ENCODE measurements around the gene HOXD4.

HOXD4 gene

DNA sequence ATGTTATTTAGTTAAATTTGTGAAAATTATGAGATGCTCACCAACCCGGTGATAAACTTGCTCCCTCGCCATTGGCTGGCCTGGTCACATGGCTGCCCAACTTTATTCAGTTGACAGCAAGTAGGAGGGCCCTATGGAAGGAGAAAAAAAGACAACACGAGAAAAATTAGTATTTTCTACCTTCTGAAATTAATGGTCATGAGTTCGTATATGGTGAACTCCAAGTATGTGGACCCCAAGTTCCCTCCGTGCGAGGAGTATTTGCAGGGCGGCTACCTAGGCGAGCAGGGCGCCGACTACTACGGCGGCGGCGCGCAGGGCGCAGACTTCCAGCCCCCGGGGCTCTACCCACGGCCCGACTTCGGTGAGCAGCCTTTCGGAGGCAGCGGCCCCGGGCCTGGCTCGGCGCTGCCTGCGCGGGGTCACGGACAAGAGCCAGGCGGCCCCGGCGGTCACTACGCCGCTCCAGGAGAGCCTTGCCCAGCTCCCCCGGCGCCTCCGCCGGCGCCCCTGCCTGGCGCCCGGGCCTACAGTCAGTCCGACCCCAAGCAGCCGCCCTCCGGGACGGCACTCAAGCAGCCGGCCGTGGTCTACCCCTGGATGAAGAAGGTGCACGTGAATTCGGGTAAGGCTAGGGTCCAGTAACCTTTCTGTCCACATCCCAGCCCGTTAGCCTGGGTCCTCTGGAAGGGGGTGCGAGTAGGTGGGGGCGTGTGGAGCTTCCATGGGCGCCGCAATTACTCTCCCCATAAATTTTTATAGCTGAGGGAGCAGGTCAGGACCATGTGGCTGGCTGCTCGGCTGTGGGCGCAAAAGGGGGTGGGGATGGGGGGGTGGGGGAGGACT lies at the start of gene HOXD4:
TSS of gene HOXD4 (plus strand) at position 109 of the 846 bp plus-strand sequence. CDS start at position 193, 84 bp downstream.
- DNase-seq = no peak

GRCh38 chr2:176101842-176102241 lies 49.5 kb upstream of the HOXD4 start:
- DNase-seq = no peak

- DNase-seq = no peak
Observed at GRCh38 chr2:176102309-176102866, 49.0 kb upstream of the HOXD4 start.

GRCh38 chr2:176103194-176103593 lies 48.2 kb upstream of the HOXD4 start:
- no peak for DNase-seq

GRCh38 chr2:176103742-176104315 lies 47.5 kb upstream of the HOXD4 start:
- DNase-seq = no peak

- DNase-seq = no peak
Observed at GRCh38 chr2:176104316-176105077, 46.9 kb upstream of the HOXD4 start.

DNA sequence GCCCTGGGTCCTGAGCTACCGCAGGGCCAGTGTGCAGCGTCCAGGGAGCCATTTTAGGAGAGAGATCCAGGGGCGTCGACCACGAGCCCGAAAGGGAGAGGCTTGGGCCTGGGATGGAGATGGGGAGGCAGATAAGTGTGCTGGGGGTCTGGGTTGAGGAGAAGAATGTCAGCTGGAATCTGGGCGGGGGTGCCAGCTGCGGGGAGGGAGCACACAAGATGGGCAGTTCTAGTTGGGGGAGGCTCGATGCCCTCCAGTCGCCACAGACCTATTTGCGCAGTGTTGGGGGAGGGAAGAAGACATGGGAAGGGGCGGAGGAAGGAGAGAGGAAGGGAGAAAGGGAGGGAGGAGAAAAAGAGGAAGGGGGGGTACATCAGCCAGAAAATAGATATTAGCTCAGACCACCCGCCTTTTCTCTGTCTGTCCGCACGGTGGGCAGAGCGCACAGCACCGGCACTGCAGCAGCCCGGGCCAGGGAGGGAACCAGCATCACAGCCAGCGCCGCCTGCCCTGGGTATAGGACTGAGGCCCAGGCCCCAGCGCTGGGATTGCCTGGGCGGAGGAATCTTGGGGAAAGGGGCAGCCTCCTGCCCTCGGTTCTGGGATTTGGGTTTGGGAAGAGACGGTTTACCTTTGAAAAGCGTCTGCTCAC lies 46.1 kb upstream of the HOXD4 start:
- no peak for DNase-seq

DNA sequence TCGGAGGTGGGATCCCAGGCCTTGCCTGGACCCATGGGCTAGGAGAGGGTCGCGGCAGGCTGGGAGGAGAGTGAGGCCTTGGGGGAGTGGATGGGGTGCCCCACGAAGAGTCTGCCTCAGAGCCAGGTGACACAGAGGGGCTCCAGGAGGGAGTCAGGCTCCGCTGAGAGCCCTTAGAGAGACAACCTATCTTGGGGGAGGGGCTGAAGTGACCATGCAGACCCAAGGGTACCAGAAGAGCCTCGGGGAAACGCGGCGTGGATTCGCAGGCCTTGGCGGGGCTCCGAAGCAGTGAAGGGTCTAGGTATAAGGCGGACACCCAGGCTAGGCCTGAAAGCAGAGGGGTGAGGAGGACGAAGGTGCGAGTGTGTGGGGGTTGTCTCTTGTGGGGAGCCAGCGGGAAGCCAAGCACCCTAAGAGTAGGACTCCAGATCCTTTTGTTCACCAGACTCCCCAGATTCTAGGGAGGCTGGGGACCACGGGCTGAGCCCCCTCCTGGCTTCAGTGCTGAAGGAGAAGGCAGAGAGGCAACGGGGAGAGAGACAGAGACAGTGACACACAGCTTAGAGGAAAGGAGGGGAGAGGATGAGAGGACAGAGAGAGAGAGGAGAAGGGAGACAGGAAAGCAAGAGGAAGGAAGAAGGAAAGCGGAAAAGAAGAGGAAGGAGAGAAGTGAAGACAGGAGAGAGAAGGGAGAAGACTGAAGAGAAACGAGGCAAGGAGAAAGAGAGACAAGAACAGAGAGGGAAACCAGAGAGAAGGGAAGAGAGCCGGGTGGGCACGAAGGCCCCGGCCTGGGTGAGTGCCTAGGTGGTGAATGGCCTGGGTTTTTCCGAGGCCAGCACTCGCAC lies 45.4 kb upstream of the HOXD4 start:
- no peak for DNase-seq

DNA sequence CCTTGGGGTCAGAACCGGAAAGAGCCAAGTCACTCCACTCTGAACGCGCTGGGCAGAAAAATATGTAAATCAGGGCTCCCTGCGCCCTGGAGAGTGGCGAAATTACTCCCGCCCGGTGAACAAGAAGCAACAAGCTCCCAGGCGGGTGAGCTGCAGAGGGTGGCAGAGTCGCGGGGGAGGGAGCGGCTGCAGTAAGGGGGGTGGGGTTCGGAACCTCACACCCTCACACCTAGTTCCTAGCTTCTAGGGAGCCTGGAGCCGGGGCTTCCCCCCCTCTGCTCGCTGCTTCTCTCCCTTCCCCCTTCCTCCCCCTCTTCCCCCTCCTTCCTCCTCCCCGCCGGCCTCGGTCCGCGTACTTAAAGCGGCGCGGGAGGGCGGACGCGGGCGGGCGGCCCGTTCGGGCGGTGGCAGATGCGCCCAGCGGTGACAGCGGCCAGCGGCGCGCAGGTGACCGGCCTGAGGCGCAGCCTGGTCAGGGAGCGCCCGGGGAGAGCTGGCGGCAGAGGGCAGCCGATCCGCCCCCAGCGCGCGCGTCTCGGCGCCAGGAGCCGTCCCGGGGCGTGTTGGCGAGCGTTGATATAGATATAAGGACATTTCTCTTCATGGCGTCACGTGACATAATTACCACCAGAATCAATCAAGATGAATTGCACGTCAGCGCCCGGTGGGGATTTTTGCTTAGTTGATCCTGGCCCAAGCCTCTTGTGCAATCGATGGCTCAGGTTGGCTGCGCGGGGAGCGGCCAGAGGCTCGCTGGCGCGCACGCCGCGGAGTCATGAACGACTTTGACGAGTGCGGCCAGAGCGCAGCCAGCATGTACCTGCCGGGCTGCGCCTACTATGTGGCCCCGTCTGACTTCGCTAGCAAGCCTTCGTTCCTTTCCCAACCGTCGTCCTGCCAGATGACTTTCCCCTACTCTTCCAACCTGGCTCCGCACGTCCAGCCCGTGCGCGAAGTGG lies 44.5 kb upstream of the HOXD4 start, which contains the start of gene HOXD11:
TSS of gene HOXD11 (plus strand) at position 700 of the 959 bp plus-strand sequence. CDS start at position 776, 76 bp downstream.
- DNase-seq = peak; percentile 38

- no peak for DNase-seq
Observed at GRCh38 chr2:176107731-176108181, 43.6 kb upstream of the HOXD4 start.

GRCh38 chr2:176109192-176109901 lies 42.0 kb upstream of the HOXD4 start:
- DNase-seq = no peak

DNA sequence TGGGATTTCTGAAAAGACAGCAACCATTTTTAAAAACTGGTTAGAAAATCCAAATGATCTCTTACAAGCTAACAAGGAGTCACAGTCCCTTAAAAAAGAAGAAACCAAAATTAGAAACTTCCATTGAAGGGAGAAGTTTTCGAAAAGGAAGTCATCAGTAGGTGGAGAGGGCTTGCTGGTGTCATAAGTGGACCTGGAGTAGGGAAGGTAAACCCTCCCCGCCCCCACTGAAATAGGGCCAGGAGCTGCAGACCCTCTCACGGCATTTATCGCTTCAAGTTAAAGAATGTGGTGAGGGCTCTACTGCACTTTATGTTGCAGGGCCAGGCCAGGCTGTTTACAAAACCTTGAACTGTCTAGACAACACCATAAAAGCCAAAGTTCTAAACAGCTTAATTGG lies 41.4 kb upstream of the HOXD4 start:
- DNase-seq = no peak

GRCh38 chr2:176110415-176111308 lies 40.7 kb upstream of the HOXD4 start:
- no peak for DNase-seq

DNA sequence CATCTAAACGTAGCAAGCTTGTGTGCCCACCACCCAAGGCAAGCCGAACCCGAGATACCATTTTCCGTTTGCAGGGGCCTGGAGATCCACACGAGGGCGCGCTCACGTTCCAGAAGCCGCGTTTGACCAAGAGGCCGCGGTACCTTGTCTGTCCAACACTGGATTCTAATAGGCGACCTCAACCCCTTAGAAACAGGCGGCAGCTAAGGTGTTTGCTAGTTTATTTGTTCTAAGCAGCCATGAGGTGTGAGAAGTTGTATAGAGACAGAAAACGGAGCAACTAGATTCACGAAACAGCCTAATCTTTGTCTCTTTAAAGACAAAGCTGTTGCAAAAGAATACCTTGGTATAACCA lies 40.1 kb upstream of the HOXD4 start:
- DNase-seq = peak; percentile 83

- DNase-seq = no peak
Observed at GRCh38 chr2:176111846-176112374, 39.4 kb upstream of the HOXD4 start.

DNA sequence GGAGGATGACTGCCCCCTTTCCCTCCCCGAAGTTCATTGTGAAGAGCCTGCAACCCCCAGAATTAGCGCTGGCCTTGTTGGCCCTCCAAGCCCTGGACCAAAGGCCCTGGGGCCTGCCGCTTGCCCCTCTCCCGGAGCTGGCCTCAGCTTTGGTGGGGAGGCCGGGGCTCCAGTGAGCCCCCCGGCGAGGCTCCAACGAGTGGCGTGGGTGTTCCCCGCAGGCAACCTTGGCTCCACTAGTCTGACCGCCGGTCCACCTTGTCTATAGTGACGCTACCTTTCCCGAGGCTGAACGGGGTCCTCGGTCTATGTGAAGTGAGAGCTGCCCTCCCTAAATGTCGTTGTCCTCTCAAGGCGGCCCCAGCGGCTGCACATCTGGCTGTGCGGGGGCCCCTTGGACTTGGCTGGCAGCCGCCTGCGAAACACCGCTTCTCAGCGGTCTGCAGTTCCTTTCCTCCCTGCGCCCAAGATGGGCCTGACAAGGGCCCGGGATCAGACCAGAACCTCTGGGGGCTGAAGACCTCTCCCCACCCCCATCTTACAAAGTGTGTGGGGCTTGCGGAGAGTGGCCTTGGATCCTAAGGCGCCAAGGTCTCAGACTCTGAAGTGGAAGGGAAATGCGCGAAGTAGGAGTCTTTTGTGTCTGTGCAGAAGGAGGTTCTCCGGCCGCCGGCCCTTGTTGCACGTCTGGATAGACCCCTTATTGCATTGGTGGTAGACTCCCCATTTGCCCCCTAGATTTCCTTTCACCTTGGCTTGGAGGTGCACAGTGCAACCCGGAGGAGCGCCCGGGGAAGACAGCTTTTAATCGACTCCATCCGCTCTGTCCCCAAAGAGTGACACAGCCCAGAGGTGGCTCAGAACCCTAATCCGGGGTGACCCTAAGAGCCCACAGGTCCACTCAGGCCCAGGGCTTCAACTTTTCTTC lies 38.7 kb upstream of the HOXD4 start:
- no peak for DNase-seq
